HG03521 (cell line): ENCODE results near the gene PTCH1.

Source experiments
- ATAC-seq: cut with Tn5 transposase; IDR thresholded peaks from one replicate; pipeline ENCODE4 v1.9.1; 2021; ENCODE audit warnings: mild to moderate bottlenecking, moderate library complexity; ENCODE audit not compliant: unreplicated experiment

The PTCH1 gene

DNA sequence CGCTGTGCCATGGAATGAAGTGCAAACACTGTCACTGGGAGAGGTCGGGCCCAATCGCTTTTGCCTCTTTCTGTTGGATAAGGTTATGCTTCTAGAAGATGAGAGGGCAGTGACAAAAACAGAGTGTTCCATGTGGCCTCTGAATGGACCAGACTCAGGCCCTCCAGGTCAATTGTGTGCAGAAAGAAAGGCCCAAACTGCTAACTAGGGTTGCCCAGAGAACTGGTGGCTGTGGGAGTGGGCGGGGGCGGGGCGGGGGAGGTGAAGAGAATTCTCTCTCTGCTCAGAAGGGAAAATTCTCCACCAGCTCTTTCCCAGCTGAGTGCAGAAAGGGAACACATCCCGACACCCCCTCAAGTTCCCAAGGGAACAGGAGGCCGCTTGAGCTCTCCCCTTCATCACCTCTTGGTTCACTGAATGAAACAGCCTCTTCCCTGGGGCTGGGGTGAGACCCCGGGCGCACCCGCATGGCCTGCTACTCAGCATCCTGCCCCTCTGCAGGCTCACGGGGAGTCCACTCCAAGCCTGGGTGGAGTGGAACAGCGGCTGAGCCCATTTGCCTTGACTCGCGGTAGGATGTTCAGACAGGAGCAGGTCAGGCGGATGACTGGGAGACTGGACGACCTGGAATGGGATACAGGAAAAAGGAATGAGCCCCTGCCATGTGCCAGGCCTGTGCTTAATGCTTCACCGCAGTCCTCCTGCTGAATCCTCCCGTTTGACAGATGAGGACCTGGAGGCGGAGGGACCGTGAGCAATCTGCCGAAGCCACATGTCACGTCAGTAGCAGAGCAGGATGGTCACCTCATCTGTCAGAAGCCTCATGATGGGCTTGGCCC lies 105.5 kb downstream of the PTCH1 start:
- no peak for ATAC-seq

DNA sequence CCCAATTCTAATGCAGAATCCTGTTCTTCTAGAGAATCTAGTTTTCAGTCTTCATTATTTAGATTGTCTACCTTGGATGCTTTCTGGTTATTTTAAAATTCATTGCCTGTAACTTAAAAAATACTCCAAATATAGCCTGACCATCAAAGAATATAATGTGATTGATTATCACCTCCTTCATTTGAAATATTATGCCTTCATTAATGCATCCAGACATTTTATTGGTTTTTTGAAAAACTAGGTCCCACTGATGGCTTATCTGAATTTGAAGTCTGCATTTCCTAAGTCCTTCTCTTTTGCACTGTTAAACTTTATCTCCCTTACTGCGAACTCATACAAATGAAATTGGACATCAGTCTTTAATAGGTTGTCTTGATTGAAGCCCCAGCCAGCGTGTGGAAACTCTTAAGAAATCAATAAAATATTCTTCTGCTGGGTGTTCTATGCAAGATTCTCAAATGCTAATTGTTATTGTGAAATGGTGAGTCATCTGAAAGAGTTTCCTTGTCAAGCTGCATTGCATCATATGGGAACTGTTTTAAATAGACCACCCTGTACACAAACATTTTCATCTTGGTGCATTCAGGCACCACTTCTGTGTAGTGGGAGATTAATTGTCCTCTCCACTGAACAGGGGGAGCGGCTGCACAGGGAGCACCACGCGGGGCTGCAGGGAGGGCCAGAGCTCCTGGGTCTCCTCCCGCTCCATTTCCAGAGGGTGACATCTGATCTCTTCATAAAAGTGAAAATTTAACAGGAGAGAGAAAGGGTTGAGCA lies 106.9 kb downstream of the PTCH1 start:
- no peak for ATAC-seq

DNA sequence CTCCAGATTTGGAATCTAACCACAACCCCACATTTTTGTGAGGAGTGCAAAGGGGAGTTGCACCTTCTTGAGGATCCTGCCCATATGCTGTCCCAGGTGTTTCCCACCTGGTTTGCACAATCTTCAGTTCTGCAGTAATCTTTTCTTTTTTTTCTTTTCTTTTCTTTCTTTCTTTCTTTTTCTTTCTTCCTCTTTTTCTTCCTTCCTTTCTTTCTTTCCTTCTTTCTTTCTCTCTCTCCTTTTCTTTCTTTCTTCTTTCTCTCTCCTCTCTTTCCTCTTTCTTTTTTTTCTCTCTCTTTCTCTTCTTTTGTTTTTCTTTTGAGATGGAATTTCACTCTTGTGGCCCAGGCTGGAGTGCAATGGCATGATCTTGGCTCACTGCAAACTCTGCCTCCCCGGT lies 109.2 kb downstream of the PTCH1 start:
- ATAC-seq = no peak

DNA sequence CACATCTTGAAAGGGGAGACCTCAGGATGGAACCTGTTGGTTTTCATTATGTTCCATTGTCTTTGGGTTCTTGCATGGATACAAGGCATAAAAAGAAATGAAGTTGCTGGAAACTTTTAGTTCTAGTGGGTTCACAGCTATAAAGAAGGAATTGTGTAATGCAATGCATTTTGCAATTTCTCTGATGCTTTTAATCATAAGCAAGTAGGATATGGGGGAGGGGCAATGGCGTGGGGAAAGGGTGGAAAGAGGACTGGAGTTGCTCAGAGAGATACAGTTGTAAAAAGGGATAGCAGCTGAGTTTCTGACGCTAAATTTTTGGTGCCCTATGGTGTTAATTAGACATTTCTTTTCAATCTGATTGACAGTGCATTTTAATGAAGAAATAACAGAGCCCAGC lies 110.7 kb downstream of the PTCH1 start:
- ATAC-seq = no peak

DNA sequence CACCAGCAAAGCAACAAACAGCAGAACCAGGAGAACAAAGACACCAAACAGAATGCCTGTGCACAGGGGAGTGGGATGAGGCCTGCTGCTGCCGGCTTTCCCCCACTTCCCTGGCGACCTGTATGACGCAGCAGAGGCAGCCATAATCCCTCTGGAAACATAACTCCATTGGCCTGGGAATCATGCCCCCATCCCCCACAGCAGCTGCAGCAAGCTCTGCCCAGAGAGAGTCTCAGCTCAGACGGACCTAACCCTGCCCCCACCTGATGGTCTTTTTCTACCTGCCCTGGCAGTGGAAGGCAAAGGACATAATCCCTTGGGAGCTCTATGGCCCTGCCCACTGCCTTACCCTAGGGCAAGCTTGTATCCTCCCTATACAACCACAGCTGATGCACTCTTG lies 117.5 kb downstream of the PTCH1 start:
- ATAC-seq = no peak
